GM12891 (cell line): ENCODE results near the gene ELOF1.

ENCODE experiments used
- POU2F2 ChIP-seq: IDR thresholded peaks from 2 replicates; pipeline ENCODE4 v1.6.1; 2011; ENCODE audit warnings: low read depth, mild to moderate bottlenecking, control low read depth, low read length, moderate library complexity
- SPI1 ChIP-seq: IDR thresholded peaks from 2 replicates; pipeline ENCODE4 v1.6.1; 2011; ENCODE audit warnings: low read depth, low read length, control low read depth
- TAF1 ChIP-seq: IDR thresholded peaks from 2 replicates; pipeline ENCODE4 v1.6.1; 2011; ENCODE audit warnings: low read depth, low read length, control low read depth

DNA sequence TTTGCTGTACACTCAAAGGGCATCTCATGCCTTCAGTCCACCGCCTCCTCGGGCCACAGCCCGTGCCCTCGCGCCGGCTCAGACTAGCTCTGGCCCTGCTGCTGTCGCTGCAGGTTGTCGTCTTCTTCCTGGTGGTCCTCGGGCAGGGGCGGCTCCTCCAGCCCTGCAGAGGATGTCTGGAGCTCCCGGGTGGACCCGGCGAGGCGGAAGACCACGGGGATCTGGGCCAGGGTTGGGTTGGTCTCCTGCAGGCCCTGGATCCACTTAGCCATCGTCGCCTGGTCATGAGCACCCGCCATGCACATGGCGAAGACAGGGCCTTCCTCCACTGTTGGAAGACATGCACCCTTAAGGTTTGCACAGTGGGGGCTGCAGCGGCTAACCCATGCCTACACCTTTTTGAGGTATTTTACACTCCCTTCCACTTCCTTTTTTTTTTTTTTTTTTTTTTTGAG, 52.9 kb downstream of the ELOF1 start:
- TF ChIP-seq SPI1 (peak; percentile 66; the same call in 1 of the 2 replicates), POU2F2 (no peak), TAF1 (no peak)
